Ascending aorta (tissue), 2 donors: Measurements from ENCODE around the gene ZNF846. TPM values are rescaled to one million over a fixed set of nuclear protein-coding genes. Genes with fewer than 3 reads are reported as not detected.
"Not testable (repeated sequence)": the region's sequence is repeated elsewhere in the genome, so short reads cannot be mapped to it uniquely, and the experiment has no call there.

Experiments used
- DNase-seq, 2 donors: peaks; one replicate each; pipeline ENCODE4 v3.0.0-alpha.2; 2019; ENCODE audit warnings: low spot score in 2 of 2
- H3K27ac ChIP-seq, 2 donors: fragments of 200-600 bp; sonication (generic); one replicate each; pipeline ENCODE4 v1.5.1; 2016 to 2017; ENCODE audit warnings: mild to moderate bottlenecking in 1 of 2
- H3K27me3 ChIP-seq: fragments of 200-600 bp; sonication (generic); one replicate; pipeline ENCODE4 v1.5.1; 2017
- H3K36me3 ChIP-seq, 2 donors: fragments of 200-600 bp; sonication (generic); one replicate each; pipeline ENCODE4 v1.5.1; 2016
- H3K4me1 ChIP-seq, 2 donors: fragments of 200-600 bp; sonication (generic); one replicate each; pipeline ENCODE4 v1.5.1; 2016 to 2017; ENCODE audit warnings: mild to moderate bottlenecking in 1 of 2
- H3K4me3 ChIP-seq, 2 donors: fragments of 200-600 bp; sonication (generic); one replicate each; pipeline ENCODE4 v1.5.1; 2016 to 2017; ENCODE audit warnings: mild to moderate bottlenecking in 1 of 2
- H3K9me3 ChIP-seq, 2 donors: fragments of 200-600 bp; sonication (generic); one replicate each; pipeline ENCODE4 v1.5.1; 2016
- CTCF ChIP-seq, 3 experiments: fragments of 200-600 bp in 2 of 3; fragments of 450-650 bp in 1 of 3; sonication (generic) in 2 of 3; IDR thresholded peaks; one replicate each; pipeline ENCODE4 v1.5.1; 2016 to 2019; ENCODE audit warnings: antibody characterized with exemption in 3 of 3, mild to moderate bottlenecking in 1 of 3, moderate library complexity in 1 of 3
- intact Hi-C: fragments of 100-400 bp; cut with DNase I; formaldehyde crosslinking; loops from one replicate; pipeline ENCODE4 v1.15.1; 2023
- total RNA-seq: library from RNA; depleted of rRNA; stranded (reverse); fragments of >200 nt; gene quantifications from one replicate; pipeline ENCODE4 v1.1.0, GENCODE V29; 2016

Gene ZNF846
- total RNA-seq, 1 donor from 2014 or later, result 1.9 TPM

GRCh38 chr19:9752701-9753443 lies 15.7 kb downstream of the ZNF846 start:
- H3K9me3 ChIP-seq, result peaks cover 34 to 76% of the 10 kb centered on the region in 2 donors
- no peak for TF ChIP-seq CTCF (IDR thresholded peaks at IDR 0.05)
- H3K27ac ChIP-seq, result no peak overlapping the region
- H3K36me3 ChIP-seq, result peaks cover 36 to 62% of the 10 kb centered on the region in 2 donors
- DNase-seq, result no peak
- no peaks in the 10 kb centered on the region for H3K4me1 ChIP-seq
- intact Hi-C loops, result no loop called here
- no peaks in the 10 kb centered on the region for H3K27me3 ChIP-seq
- no peak overlapping the region for H3K4me3 ChIP-seq

GRCh38 chr19:9751446-9751845 lies 17.1 kb downstream of the ZNF846 start:
- intact Hi-C loops, result no loop called here
- no peaks in the 10 kb centered on the region for H3K27me3 ChIP-seq
- H3K27ac ChIP-seq, result no peak overlapping the region
- H3K9me3 ChIP-seq, result peaks cover 20 to 71% of the 10 kb centered on the region in 2 donors
- DNase-seq, result no peak
- H3K36me3 ChIP-seq, result peaks cover 25 to 48% of the 10 kb centered on the region in 2 donors
- no peak overlapping the region for H3K4me3 ChIP-seq
- no peaks in the 10 kb centered on the region for H3K4me1 ChIP-seq
- no peak for TF ChIP-seq CTCF (IDR thresholded peaks at IDR 0.05)

GRCh38 chr19:9741476-9742171 lies 26.9 kb downstream of the ZNF846 start:
- intact Hi-C loops, result no loop called here
- H3K36me3 ChIP-seq, result no peaks in the 10 kb centered on the region
- no peak overlapping the region for H3K27ac ChIP-seq
- no peak overlapping the region for H3K4me3 ChIP-seq
- no peaks in the 10 kb centered on the region for H3K27me3 ChIP-seq
- H3K4me1 ChIP-seq, result no peaks in the 10 kb centered on the region
- peaks cover 0 to 4% of the 10 kb centered on the region in 2 donors for H3K9me3 ChIP-seq
- no peak for DNase-seq
- TF ChIP-seq CTCF (IDR thresholded peaks at IDR 0.05), result no peak

GRCh38 chr19:9735986-9736385 lies 32.6 kb downstream of the ZNF846 start:
- no peak for TF ChIP-seq CTCF (IDR thresholded peaks at IDR 0.05)
- intact Hi-C loops, result no loop called here
- Histone ChIP-seq H3K36me3 (no peaks in the 10 kb centered on the region), H3K4me3 (no peak overlapping the region), H3K9me3 (peaks cover 0 to 4% of the 10 kb centered on the region in 2 donors), H3K4me1 (no peaks in the 10 kb centered on the region), H3K27ac (no peak overlapping the region), H3K27me3 (no peaks in the 10 kb centered on the region)
- DNase-seq, result no peak

- intact Hi-C loops, DNase-seq, H3K9me3 ChIP-seq, H3K27me3 ChIP-seq, H3K4me3 ChIP-seq, H3K27ac ChIP-seq, H3K4me1 ChIP-seq, H3K36me3 ChIP-seq: not testable (repeated sequence)
These were observed 38.5 kb downstream of the ZNF846 start for GRCh38 chr19:9730056-9730455.

- no peaks in the 10 kb centered on the region for H3K27me3 ChIP-seq
- H3K27ac ChIP-seq, result no peak overlapping the region
- DNase-seq, result no peak
- H3K4me1 ChIP-seq, result no peaks in the 10 kb centered on the region
- no peak overlapping the region for H3K4me3 ChIP-seq
- intact Hi-C loops, result no loop called here
- H3K9me3 ChIP-seq, result peaks cover 0 to 5% of the 10 kb centered on the region in 2 donors
- H3K36me3 ChIP-seq, result no peaks in the 10 kb centered on the region
- TF ChIP-seq CTCF (IDR thresholded peaks at IDR 0.05), result no peak
These were observed 39.4 kb downstream of the ZNF846 start for GRCh38 chr19:9729162-9729561.
